HG02759 (cell line): ENCODE measurements around the gene LHFPL5.

Source experiments
- ATAC-seq: cut with Tn5 transposase; IDR thresholded peaks from one replicate; pipeline ENCODE4 v1.9.1; 2021; ENCODE audit warnings: mild to moderate bottlenecking, moderate library complexity; ENCODE audit not compliant: unreplicated experiment

Gene LHFPL5

GRCh38 chr6:35850208-35850607, 45.1 kb downstream of the LHFPL5 start:
- no peak for ATAC-seq

- ATAC-seq, result no peak
Observed at GRCh38 chr6:35852994-35853393, 47.8 kb downstream of the LHFPL5 start.

GRCh38 chr6:35856250-35856649, 51.1 kb downstream of the LHFPL5 start:
- no peak for ATAC-seq

DNA sequence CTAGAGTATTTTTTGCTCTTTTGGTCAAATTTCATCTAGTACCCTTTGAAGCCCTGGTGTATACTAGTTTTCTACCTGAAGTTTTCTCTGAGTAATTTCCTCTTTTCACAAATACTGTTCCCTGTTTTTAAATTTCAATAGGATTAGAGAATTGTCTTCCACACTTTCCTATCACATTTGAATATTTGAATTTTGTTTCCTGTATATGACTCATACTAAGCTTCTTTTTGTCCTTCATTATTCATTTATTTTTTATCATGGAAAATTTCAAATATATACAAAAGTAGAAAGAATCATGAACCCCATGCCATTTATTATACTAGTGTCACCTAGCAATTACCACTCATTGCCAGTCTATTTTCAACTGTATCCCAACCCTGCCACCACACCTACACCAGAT, 52.7 kb downstream of the LHFPL5 start:
- ATAC-seq, result no peak

DNA sequence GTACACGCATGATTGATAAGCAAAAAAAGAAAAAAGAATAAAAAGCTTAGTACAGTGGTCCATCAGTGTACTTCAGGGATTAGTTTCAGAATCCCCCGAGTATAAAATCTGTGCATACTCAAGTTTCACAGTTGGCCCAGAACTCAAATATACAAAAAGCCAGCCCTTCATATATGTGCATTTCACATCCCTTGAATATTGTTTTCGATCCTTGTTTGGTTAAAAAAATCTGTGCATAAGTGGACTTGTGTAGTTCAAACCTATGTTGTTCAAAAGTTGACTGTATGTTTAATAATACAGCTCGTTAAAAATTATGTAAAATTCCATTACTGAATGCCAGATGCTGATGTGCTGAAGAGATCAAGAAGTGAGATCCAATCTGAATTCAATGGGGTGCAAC, 54.2 kb downstream of the LHFPL5 start:
- no peak for ATAC-seq
